Activated CD8-positive, alpha-beta T cell treated with anti-CD3 and anti-CD28 coated beads for 36 hours (primary cell): ENCODE measurements around the gene SLC8A3. TPM values are rescaled to one million over a fixed set of nuclear protein-coding genes. Genes with fewer than 3 reads are reported as not detected.
A peak's percentile ranks its signal among the peaks of the same experiment; 100 is the strongest.

Experiments used
- ATAC-seq: fragments of 200-7000 bp; cut with Tn5 transposase; one replicate; pipeline ENCODE4 v1.10.0; 2021; ENCODE audit warnings: mild to moderate bottlenecking, moderate library complexity
- CTCF ChIA-PET: fragments of 350-600 bp; sonication (Branson Sonifier 250); formaldehyde crosslinking; loops from one replicate; lab custom pipeline; 2021; ENCODE audit warnings: antibody characterized with exemption; lab: Charles Lee
- POLR2A ChIA-PET: fragments of 350-600 bp; sonication (Branson Sonifier 250); formaldehyde crosslinking; loops from one replicate; lab custom pipeline; 2021; ENCODE audit warnings: antibody characterized with exemption; lab: Charles Lee
- DNase-seq: peaks from one replicate; pipeline ENCODE4 v3.0.0-alpha.2; 2020
- H3K27ac Mint-ChIP-seq: one replicate; pipeline ENCODE4 v1.8.0; 2021; ENCODE audit warnings: mild to moderate bottlenecking, mixed read lengths
- H3K27me3 Mint-ChIP-seq: one replicate; pipeline ENCODE4 v1.8.0; 2021; ENCODE audit warnings: mixed read lengths
- H3K36me3 Mint-ChIP-seq: one replicate; pipeline ENCODE4 v1.8.0; 2021; ENCODE audit warnings: low read depth, mixed read lengths
- H3K4me1 Mint-ChIP-seq: one replicate; pipeline ENCODE4 v1.8.0; 2021; ENCODE audit warnings: low read depth, mixed read lengths
- H3K4me3 Mint-ChIP-seq: one replicate; pipeline ENCODE4 v1.8.0; 2021; ENCODE audit warnings: mild to moderate bottlenecking, moderate library complexity, mixed read lengths
- H3K9me3 Mint-ChIP-seq: one replicate; pipeline ENCODE4 v1.8.0; 2021; ENCODE audit warnings: mixed read lengths
- intact Hi-C: fragments of 100-400 bp; cut with micrococcal nuclease; formaldehyde crosslinking; loops from one replicate; pipeline ENCODE4 v1.10.0; 2022
- total RNA-seq, 2 experiments: library from RNA; stranded (reverse); gene quantifications; one replicate each; pipeline ENCODE4 v1.2.3, GENCODE V29; 2021
- TF ChIP-seq, protein P1 (sequence below): fragments of 200-600 bp; IDR thresholded peaks from one replicate; pipeline ENCODE4 v1.8.0; 2022; ENCODE audit warnings: antibody characterized with exemption, mild to moderate bottlenecking

The SLC8A3 gene
- total RNA-seq, 2 experiments from 2014 or later: 0.54 TPM

DNA sequence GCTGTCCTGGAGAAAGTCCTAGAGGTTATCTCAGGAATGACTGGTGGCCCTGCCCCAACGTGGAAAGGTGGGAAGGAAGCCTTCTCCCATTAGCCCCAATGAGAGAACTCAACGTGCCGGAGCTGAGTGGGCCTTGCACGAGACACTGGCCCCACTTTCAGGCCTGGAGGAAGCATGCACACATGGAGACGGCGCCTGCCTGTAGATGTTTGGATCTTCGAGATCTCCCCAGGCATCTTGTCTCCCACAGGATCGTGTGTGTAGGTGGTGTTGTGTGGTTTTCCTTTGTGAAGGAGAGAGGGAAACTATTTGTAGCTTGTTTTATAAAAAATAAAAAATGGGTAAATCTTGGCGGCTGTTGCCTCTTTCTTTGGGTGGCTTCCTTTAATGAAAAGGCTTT lies 156.7 kb downstream of the SLC8A3 start:
- DNase-seq: no peak
- ChIA-PET CTCF (interaction anchor here (1.2 to 1.3 kb wide), 2 partner anchors 15 to 42 kb away, joined by 3 read pairs; no protein-coding TSS in a partner anchor), POLR2A (no interaction called here)
- no peaks in the 10 kb centered on the region for H3K4me1 Mint-ChIP-seq
- H3K27me3 Mint-ChIP-seq: peaks cover 4% of the 10 kb centered on the region
- no peak overlapping the region for H3K27ac Mint-ChIP-seq
- intact Hi-C loops: no loop called here
- no peak for ATAC-seq
- no peaks in the 10 kb centered on the region for H3K9me3 Mint-ChIP-seq
- no peaks in the 10 kb centered on the region for H3K36me3 Mint-ChIP-seq
- TF ChIP-seq, protein P1, sequence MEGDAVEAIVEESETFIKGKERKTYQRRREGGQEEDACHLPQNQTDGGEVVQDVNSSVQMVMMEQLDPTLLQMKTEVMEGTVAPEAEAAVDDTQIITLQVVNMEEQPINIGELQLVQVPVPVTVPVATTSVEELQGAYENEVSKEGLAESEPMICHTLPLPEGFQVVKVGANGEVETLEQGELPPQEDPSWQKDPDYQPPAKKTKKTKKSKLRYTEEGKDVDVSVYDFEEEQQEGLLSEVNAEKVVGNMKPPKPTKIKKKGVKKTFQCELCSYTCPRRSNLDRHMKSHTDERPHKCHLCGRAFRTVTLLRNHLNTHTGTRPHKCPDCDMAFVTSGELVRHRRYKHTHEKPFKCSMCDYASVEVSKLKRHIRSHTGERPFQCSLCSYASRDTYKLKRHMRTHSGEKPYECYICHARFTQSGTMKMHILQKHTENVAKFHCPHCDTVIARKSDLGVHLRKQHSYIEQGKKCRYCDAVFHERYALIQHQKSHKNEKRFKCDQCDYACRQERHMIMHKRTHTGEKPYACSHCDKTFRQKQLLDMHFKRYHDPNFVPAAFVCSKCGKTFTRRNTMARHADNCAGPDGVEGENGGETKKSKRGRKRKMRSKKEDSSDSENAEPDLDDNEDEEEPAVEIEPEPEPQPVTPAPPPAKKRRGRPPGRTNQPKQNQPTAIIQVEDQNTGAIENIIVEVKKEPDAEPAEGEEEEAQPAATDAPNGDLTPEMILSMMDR: no peak
- H3K4me3 Mint-ChIP-seq: no peak overlapping the region

DNA sequence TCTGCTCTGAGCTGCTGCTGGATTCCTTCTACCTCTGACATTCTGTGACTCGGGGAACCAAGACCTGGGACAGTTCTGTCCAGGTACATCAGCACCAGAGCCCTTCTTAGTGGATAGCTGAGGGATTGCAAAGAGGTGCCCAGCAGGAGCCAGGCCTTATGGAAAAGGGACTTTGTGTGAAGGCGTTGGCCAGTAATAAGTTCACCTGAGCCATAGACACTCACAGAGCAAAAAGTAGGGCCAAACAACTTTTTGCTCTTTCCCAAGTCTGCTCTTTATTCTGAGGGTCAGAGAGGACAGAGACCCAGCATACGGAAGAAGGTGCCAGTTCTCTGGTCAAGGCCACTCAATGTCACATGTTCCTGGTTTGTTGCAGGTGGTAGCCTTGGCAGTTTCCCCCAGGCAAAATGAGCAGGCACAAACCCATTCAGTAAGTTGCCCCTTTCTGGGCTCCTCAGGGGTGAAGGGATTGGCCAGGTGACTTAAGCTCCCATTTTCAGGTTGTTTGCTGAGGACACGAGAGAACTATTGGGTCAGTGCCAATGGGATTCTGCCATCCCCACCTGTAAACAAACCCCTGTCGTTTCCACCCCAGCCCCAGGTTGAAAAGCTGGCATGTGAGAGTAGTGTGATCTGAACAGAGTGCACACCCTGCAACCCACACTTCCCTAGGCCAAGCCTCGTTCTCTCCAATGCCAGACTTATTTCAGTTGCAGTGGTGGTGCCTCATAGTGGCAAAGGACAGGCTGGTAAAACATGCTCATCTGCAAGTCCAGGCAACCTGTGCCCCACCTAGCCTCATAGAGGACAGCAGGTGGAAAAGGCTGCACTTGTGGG lies 159.2 kb downstream of the SLC8A3 start:
- ChIA-PET POLR2A (no interaction called here), CTCF (interaction anchor here (1.3 to 4.6 kb wide), 11 partner anchors 12 to 298 kb away, joined by 4 to 71 read pairs (median 12); no protein-coding TSS in a partner anchor)
- ATAC-seq (no peak), DNase-seq (no peak)
- peaks cover 4% of the 10 kb centered on the region for H3K27me3 Mint-ChIP-seq
- no peak overlapping the region for H3K27ac Mint-ChIP-seq
- H3K9me3 Mint-ChIP-seq: no peaks in the 10 kb centered on the region
- no peak overlapping the region for H3K4me3 Mint-ChIP-seq
- TF ChIP-seq, protein P1: no peak
- intact Hi-C loops: no loop called here
- no peaks in the 10 kb centered on the region for H3K36me3 Mint-ChIP-seq
- H3K4me1 Mint-ChIP-seq: no peaks in the 10 kb centered on the region

DNA sequence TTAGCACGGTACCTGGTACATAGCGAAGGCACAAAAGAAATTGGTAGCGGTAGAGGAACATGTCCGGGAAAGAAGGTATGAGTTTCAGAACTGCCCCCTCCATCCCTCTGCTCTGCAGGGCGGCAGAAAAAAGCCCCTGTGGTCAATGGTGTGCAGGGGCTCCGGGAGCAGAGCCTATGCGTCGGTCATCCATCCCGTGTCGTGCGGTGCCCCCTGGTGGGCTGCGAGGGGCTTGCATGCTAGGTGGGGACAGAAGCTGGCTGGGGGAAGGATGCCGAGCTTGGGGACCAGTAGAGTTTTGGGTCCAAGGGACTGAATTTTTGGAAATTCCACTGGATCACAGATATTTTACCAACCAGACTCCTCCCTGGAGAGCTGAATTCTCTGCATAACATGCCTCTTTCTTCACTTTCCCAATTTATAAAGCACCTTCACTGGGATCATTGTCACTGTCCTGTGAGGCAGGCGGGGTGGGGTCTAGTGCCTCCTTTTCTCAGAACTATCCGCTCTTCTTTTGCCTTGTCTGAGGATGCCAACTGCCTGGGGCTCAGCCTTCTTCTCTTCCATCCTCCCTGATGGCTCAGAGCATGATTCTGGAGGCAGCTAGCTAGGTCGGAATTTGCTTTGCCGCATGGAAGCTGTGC lies 160.8 kb downstream of the SLC8A3 start:
- CTCF ChIA-PET: interaction anchor here (0.5 to 4.6 kb wide), 47 partner anchors 8 to 692 kb away, joined by 3 to 71 read pairs (median 4); partner anchors contain the start of genes SLC10A1 and SMOC1
- DNase-seq: peak; percentile 81
- ATAC-seq: peak; percentile 89
- no peak overlapping the region for H3K4me3 Mint-ChIP-seq
- TF ChIP-seq, protein P1: peak; percentile 97
- intact Hi-C loops: loop anchor here (2.0 kb wide), 1 partner anchor 209 kb away; no protein-coding TSS in a partner anchor
- H3K36me3 Mint-ChIP-seq: no peaks in the 10 kb centered on the region
- no peaks in the 10 kb centered on the region for H3K4me1 Mint-ChIP-seq
- H3K27ac Mint-ChIP-seq: no peak overlapping the region
- POLR2A ChIA-PET: no interaction called here
- peaks cover 2% of the 10 kb centered on the region for H3K27me3 Mint-ChIP-seq
- H3K9me3 Mint-ChIP-seq: no peaks in the 10 kb centered on the region

DNA sequence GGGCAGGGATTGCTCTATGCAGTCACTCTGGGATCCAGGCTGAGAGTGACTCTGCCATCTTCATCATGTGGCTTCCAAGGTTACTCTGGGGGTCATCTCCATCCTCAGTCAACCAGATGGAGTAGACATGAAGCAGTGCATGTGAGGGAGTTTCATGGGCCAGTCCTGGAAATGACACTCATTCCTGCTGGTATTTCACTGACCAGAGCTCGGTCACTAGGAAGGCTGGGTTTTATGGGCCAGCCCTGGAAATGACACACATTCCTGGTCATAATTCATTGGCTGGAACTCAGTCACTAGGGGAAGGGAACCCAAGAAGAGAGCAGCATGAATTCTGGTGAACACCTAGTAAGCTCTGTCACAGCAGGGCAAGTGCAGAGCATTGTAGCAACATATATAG lies 164.9 kb downstream of the SLC8A3 start:
- Mint-ChIP-seq H3K27me3 (peaks cover 3% of the 10 kb centered on the region), H3K27ac (no peak overlapping the region), H3K9me3 (no peaks in the 10 kb centered on the region), H3K4me3 (no peak overlapping the region), H3K36me3 (no peaks in the 10 kb centered on the region), H3K4me1 (peaks cover under 1% of the 10 kb centered on the region)
- DNase-seq: no peak
- POLR2A ChIA-PET: interaction anchor here (0.7 kb wide), 1 partner anchor 9 kb away, joined by 3 read pairs; no protein-coding TSS in a partner anchor
- TF ChIP-seq, protein P1: no peak
- intact Hi-C loops: no loop called here
- CTCF ChIA-PET: interaction anchor here (1.3 to 1.4 kb wide), 3 partner anchors 10 to 205 kb away, joined by 3 to 6 read pairs (median 4); no protein-coding TSS in a partner anchor
- no peak for ATAC-seq
